Glomerular endothelial cell (primary cell): ENCODE results near the gene LAMTOR4. TPM values are rescaled to one million over a fixed set of nuclear protein-coding genes. Genes with fewer than 3 reads are reported as not detected.

Experiments
- DNase-seq: peaks from one replicate; pipeline ENCODE4 v3.0.0-alpha.2; 2011; ENCODE audit warnings: low read depth, low spot score; ENCODE audit errors: extremely low read depth
- total RNA-seq: library from RNA; depleted of rRNA; stranded (reverse); fragments of >200 nt; gene quantifications from 2 replicates; pipeline ENCODE4 v1.2.3, GENCODE V29; 2015

Gene LAMTOR4
- total RNA-seq, result 137 and 193 TPM in 2 replicates

DNA sequence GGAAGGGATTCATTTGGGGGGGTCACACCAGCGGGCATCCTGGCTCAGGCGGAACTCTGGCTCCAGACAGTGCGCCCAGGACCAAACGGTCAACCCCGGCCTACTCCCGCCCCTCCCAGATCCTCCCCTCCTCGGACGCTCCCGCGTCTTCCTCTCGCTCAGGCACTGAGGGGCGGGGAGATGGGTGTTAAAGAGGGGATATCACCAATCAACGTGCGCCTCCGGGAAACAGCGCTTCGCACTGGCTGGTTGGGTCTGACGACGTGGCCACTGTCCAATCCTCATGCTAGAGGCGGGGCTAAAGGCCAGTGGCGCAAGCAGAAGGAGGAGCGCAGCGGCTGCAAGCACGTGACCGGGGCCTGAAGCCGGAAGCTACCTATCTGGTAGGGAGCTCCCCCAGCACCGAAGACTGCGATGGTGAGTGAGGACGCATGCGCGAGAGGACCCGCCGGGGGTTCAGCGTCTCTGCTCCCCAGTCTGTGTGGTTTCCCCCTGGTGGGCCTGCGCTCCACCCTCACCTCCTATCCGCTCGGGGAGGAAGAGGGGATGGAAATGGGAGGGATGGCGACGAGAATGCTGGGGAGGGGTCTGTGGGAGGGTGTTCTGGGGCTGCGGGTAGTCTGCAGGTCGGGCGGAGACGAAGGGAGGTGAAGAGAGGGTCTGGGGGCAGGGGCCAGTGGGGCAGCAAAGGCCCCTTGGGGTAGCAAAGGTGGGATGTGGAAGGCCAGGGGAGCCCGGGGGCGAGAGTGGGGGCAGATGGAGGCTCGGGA is at the start of gene LAMTOR4:
Gene LAMTOR4 (plus strand): TSS at position 360 of the 770 bp plus-strand sequence. CDS start 55 bp downstream, at position 415.
- peak; percentile 82 for DNase-seq

DNA sequence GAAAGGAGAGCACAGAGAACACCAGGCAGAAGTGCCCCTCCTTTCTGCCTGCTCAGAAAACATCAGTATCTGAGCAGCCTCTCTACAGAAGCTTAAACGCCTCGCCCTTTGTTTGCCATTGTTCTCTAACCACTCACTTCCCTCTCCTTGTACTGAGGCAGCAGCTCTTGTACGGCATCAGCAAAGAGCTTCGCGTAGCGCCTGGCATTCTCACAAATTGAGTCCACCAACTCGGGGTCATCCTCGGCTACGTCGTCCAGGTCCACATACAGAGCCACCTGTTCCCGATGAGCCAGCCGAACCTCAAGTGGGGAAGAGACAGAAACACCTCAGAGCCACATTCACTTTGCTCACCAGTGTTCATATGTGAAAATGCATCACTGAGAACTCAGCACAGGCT is 49.3 kb upstream of the LAMTOR4 start:
- no peak for DNase-seq

DNA sequence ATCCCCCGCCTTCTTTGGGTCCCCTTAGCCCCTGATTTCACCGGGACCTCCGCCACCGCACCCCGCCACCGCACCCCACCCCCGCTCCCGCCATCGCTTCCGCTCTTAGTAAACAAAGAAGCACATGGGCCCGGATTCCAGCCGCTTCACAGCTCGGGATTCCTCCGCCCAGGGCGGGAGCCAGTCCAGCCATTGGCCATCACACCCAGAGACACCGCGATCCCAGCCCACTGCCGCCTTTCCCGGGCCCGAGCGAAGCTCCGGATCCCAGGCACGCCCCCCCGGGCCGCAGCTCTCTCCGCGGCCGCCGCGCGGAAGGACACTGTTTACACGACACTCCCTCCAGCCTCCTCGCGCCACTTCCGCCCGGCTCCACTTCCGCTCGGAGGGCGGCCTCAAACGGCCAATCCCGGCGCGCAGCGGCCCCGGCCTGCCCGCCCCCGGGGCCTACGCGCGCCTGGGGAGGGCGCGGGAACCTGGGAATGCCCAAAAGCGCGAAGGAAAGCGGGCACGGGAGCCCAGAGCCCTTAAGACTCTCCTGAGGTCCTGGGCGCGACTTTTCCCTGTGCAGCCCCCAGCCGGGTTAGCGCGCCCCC is 48.2 kb upstream of the LAMTOR4 start:
- DNase-seq, result peak; percentile 58

DNA sequence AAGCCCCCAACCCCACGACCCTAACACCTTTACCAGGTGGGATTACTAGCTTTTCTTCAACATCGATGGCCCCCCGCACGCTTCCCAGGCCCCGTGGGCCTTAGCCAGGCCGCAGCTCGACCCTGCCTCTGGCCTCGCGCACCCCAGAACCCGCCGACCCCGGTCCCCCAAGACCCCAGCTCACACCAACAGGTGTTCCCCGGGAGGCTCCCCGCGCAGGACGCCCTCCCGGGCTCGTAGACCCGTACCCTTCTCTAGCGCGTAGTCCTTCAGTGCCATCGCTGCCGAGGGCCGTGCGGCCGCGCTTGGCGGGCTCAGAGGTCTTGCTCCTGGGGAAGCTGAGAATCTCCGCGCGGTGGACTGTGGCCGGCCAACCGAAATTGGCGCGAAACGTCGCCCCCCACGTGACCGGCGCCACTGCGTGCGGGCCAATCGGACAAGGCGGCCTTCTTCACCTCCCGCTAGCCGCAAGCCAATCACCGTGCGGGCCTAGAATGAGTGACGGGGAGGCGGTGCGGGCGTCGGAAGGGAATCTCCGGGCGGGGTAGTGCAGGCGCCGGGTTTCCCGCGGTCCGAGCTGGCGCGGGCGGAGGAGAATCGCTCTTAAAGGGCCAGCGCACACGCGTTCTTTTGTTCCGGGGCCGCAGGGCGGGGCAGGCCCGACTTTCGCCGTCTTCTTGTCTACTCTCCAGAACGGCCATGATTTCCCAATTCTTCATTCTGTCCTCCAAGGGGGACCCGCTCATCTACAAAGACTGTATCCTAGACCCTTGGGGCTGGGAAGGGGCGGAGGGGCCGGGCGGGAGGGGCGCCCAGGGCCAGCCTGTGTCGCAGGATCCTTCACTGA is 47.5 kb upstream of the LAMTOR4 start, which contains the start of the genes AP4M1 and MCM7:
Gene AP4M1 (plus strand): TSS at position 628 of the 847 bp plus-strand sequence. CDS start 72 bp downstream, at position 700.
Gene MCM7 (minus strand): TSS at position 382 of the 847 bp plus-strand sequence. CDS start 103 bp downstream, at position 279.
- peak; percentile 70 for DNase-seq

DNA sequence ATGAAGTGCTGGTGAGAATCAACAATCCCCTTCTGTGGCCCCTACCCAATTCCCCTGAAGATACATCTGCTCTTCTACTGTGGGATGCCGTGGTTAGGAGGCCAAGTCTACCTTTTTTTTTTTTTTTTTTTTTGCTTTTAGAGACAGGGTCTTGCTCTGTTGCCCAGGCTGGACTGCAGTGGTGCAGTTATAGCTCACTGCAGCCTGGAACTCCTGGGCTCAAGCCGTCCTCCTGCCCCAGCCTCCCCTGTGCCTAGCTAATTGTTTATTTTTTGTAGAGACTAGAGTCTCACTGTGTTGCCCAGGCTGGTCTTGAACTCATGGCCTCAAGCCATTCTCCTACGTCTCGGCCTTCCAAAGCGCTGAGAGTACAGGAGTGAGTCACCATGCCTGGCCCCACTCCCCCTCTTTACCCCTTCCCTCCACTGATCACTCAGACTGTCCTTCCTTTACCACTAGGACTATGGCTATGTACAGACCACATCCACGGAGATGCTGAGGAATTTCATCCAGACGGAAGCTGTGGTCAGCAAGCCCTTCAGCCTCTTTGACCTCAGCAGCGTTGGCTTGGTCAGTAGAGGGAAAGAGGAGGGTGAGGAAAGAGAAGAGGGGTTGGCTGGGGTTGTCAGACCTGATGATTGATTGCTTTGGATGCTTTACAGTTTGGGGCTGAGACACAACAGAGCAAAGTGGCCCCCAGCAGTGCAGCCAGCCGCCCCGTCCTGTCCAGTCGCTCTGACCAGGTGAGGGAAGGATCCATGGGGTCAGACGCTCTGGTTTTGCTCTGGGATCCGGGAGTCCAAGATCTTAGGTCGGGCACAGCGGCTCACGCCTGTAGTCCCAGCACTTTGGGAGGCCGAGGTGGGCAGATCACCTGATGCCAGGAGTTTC is 45.5 kb upstream of the LAMTOR4 start:
- no peak for DNase-seq

DNA sequence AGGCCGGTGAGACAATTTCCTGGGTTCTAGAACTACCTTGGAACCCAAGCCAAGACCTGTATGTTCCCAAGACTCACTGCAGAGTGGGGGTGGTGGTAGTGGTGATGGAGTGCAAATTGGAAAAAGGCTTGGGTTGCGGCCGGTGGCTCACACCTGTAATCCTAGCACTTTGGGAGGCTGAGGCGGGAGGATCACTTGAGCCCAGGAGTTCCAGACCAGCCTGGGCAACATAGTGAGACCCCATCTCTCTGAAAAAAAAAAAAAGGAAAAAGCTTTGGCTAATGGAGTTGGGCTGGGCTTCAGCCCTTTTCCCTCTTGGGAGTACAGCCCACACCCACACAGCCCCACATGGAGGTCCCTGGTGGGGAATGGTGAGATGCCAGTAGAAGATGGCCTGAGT is 43.2 kb upstream of the LAMTOR4 start:
- DNase-seq, result no peak

DNA sequence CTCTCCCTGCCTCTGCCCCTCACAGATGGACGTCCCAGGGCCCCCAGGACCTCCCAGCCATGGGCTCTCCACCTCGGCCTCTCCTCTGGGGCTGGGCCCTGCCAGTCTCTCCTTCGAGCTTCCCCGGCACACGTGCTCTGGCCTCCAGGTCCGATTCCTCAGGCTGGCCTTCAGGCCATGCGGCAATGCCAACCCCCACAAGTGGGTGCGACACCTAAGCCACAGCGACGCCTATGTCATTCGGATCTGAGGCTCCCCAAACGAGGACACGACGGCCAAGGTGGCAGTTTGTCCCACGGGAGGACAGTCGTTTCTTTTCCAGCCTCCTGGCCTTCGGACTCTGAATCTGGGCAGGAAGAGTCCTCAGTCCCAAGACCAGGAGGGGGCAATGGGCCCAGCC is 42.1 kb upstream of the LAMTOR4 start:
- DNase-seq, result no peak

DNA sequence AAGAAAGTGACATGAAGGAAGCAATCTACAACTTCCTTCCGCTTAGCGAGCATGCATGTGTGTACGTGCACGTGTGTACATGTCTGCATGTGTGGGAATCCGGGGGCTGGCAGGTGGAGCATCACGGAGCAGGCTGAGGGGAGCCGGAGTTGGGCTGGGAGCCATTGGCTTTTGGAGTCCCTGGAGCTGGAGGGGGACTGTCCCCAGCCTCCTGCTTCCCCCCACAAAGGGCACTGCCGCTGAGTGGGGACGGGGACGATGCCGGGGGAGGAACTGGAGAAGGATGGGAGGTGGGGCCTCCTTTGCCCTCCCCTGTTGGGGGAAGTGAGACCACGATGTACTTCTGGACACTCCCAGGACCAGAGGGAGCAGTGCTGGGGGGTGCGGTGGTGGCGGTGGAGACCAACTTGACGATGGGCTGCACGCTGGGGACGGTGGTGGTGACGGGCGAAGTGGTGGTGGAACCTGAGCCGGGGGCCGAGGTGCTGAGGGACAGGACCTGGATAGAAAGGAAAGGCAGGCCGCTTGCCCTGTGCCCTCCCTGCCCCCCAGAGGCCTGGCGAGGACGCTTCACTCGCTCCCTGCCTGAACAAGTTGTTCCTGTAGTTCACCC is 41.5 kb upstream of the LAMTOR4 start:
- no peak for DNase-seq

DNA sequence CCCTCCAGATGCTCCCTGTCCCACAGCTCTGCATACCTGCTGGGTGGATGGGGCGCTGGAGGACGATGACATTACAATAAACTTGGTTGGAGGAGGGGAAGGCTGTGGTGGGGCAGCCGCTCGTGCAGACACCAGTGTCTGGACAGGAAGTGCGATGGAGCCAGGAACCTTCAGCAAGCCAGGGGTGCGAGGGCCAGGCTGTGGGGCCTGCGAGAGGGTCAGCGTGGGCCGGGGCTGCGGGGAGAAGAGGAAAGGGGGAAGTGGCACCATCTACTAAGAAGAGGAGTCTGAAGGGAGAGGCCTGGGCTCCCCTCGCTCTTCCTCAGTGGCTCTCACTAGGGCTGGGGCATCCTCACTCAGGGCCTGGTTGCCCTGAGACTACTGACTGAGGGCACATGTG is 40.8 kb upstream of the LAMTOR4 start:
- DNase-seq, result no peak

DNA sequence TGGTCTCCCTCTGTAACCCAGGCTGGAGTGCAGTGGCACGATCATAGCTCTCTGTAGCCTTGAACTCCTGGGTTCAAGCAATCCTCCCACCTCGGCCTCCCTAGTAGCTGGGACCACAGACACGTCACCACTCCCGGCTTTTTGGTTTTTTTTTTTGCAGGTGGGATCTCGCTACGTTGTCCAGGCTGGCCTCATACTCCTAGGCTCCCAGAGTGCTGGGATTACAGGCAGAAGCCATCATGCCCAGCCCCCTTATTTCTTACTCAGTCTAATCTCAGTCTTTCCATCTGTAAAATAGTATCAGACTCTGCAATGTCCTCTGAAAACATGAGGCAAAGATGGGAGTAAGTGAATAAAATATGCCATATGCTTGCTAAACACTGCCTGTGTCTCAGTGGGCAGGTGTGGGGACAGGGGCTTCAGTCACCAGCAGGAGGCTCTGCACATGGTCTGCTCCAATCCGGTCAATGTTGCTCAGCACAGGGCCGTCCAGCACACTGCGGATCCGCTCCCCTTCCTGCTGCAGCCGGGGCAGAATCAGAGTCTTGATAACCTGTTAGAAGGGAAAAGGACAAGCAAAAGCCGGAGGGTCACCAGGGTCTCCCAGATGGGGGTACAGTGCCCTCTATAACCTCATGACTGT is 39.1 kb upstream of the LAMTOR4 start:
- DNase-seq, result no peak

DNA sequence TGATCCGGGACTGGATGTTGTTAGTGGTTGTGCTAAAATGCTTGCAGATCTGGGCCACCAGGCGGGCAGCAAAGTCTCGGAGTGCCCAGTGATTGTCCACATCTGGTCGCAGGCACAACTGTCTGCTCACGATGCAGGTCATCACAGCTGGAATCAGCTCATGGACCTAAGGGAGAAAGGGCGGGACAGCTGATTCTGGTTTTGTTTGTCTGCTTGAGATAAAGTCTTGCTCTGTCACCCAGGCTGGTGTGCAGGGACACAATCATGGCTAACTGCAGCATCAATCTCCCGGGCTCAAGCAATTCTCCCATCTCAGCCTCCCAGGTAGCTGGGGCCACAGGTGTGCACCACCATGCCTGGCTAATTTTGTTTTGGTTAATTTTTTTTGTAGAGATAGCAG is 37.6 kb upstream of the LAMTOR4 start:
- DNase-seq, result no peak

DNA sequence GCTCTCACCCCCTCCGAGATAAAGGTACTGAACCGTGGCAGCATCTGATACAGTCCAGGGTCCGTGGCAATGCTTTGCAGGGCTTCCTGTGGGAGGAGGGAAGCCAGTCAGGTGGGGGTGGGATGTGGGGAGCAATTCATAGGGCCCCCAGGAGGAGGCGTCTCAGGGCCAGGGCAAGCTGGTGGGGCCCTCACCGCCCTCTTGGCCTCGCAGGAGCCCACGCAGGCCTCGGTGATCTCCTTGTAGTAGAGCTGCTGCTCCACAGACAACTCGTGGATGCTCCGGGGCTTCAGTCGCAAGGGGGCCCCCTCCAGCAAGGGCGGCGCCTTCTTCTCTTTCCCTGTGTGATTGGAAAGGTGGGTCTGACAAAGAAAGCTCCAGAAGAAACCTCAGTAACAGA is 36.8 kb upstream of the LAMTOR4 start:
- no peak for DNase-seq

DNA sequence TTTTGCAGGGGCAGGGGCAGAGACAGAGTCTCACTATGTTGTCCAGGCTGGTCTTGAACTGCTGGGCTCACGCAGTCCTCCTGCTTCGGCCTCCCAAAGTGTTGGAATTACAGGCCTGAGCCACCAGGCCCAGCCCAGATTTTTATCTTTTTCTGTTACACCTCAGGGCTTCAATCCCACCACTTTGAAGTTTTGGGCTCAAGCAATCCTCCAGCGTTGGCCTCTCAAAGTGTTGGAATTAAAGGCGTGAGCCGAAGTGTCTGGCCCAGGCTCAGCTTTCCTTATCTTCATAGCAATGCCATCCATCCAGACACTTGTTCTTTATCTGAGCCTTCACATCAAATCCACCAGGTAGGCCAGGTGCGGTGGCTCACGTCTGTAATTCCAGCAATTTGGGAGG is 33.7 kb upstream of the LAMTOR4 start:
- DNase-seq, result no peak

DNA sequence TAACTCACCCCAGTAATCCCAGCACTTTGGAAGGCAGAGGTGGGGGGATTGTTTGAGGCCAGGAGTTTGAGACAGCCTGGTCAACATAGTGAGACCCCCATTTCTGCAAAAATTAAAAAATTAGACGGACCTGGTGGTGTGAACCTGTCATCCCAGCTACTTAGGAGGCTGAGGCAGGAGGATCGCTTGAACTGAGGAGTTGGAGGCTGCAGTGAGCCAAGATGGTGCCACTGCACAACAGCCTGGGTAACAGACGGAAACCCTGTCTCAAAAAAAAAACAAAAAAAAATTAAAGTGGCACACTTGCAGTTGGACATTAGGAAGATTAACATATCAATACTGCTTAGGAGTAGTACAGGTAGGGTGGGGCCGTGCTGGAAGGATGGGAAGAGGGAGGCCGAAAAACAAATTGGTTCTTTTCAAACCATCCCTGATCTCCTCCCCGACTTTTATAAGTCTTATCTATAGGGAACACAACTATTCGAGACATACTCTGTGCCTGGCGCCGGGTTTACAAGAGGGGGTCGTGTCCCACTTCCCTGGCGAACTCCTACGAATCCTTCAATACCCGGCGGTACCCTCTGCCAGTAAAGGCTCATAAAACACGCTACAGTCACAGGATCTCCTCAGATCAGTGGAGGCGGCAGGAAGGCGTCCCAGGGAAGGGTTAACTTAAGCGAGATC is 30.2 kb upstream of the LAMTOR4 start:
- DNase-seq, result no peak

DNA sequence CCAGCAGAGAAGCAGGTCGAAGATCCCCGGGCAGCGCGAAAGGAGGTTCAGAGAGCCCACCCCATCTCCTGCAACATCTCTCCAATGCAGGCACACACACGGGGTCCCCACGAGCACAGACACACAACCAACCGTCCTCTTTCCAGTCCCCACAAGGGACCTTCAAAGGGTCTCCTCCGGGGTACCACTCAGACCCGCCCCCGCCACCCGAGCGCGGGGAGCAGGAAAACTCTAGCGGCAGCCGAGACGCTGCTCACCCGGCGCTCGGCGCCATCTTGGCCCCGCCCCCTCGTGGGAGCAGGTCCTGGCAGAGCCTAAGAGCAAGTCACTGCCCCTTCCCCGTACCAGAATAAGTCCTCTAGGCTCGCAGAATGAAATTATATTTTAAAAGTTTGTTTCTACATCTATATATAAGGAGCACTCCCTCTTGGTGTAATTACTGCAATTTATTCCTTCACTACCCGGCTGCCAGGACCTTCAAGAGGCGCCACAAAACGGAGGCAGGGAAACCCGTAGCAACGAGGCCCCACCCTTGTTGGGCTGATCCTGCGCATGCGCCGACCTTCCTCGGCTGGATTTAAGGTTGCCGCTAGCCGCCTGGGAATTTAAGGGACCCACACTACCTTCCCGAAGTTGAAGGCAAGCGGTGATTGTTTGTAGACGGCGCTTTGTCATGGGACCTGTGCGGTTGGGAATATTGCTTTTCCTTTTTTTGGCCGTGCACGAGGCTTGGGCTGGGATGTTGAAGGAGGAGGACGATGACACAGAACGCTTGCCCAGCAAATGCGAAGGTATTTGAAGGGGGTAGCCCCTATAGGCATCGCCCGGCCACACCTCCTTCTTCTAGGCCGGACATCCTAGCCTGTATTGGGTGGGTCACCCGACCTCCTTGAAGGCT is 29.4 kb upstream of the LAMTOR4 start, which contains the start of the genes CNPY4 and TAF6:
Gene CNPY4 (plus strand): TSS at position 563 of the 898 bp plus-strand sequence. CDS start 111 bp downstream, at position 674.
Gene TAF6 (minus strand): TSS at position 287 of the 898 bp plus-strand sequence. CDS start 5,149 bp downstream, outside the sequence.
- peak; percentile 94 for DNase-seq

DNA sequence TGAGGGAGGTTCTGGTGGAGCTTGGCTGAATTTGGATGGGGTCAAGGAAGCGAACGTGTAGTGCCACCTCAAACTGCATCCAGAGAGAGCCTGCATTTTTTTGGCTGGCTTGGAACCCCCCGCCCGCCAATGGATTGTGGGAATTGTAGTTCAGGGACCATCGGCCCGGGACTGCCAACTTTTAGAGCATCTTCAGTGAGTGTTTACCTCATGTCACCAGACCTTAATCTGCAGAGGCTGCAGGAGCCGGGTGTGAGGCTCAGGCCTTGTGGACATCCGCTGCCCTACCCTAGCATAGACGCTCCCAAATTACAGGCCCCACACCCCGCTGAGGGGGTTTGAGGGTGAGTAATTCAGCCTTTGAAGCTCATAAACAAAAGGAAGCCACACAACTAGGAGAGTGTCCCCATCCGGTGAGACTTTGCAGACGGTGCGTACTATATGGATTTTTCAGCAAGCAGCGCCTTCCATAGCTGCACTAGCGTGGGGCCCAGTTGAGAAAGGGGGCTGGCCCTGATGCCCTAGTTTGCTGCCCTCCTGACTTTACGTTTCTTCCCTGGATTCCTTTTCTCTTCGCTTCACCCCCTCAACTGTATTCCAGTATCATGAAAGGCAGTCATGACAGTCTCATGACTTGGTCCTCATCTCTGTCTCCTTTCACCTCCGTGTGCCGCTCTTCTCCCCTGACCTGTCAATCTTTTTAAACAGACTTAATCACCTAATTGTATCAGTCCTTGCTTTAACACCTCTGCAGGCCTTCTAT is 28.6 kb upstream of the LAMTOR4 start:
- no peak for DNase-seq

DNA sequence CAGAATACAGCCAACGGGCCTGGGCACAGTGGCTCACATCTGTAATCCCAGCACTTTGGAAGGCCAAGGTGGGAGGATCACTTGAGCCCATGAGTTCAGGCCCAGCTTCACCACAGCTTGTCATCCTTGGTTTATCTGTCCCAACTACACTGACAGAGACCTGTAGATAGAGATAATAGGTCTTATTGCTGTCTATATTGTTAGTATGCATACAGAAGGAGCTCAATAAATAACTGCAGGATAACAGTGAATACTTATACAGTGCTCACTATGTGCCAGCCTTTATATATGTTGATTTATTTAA is 28.0 kb upstream of the LAMTOR4 start:
- DNase-seq, result no peak
